Islet of Langerhans (tissue), 1 donor: Measurements from ENCODE around the gene ZNF678.
"Not testable (repeated sequence)": the region's sequence is repeated elsewhere in the genome, so short reads cannot be mapped to it uniquely, and the experiment has no call there.

Source experiments
- FAIRE-seq: peaks from one replicate; lab custom pipeline; 2011; peaks lifted over from hg19 to GRCh38; lab: Jason Lieb, UNC

Gene ZNF678

GRCh38 chr1:227604446-227604845, 41.1 kb downstream of the ZNF678 start:
- FAIRE-seq, result no peak

GRCh38 chr1:227606271-227606670, 42.9 kb downstream of the ZNF678 start:
- not testable (repeated sequence) for FAIRE-seq

DNA sequence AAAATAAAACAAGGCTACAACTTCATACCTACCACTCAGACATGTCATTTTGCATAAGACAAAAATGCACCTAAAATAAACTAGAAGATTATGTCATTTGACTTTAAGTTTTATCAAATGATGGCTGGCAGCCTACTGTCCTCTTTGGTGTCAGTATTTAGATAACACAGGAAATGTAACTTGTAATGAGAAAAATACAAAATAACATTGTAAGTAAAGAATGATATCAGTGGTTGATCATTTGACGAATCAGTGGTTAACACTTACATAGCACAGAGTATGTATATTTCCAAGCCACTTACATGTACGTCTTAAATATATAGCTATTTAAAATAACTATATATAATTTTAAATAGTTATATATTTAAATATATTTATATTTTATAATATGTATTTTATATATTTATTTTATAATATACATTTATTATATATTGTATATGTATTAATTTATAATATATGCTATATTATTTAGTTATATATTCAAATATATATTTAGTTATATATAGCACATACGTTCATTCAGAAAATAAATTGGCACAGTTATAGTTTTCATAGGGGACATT, 44.1 kb downstream of the ZNF678 start:
- no peak for FAIRE-seq

DNA sequence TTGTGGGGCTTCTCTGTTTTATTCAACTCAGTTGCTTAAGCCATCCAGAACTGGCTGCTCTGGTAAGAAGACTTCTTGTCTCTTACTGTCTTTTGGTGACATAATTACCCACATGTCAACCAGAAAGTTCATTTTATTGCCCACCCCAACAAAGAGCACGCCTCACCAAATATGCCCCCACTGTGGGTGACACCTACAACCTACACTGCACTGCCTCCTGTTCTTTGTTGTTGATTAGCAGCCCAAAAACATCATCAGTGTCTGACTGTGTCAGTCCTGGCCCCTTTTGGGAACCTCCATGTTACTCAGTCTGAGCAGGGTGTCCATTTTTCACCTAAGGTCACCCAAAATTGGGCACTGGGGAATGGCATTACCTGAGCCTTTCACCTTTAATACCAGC, 49.3 kb downstream of the ZNF678 start:
- FAIRE-seq, result no peak

DNA sequence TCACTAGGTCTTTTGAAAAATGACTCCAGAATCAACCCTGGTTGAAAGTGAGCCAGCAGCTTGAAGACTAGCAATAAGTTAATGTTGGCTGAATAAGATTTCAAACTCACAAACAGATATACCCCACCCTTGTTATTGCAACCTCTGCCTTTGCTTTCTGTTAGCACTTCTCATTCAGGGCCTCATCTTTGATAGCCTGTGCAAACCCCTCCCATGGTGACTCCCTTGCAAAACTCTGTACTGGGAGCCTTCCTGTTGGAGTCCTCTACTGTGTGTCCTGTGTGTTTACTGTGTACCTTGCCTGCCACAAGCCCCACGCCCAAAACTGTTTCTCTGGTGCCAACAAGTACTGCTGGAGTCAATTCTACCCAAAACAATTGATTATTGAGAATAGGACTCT, 50.2 kb downstream of the ZNF678 start:
- FAIRE-seq, result no peak

DNA sequence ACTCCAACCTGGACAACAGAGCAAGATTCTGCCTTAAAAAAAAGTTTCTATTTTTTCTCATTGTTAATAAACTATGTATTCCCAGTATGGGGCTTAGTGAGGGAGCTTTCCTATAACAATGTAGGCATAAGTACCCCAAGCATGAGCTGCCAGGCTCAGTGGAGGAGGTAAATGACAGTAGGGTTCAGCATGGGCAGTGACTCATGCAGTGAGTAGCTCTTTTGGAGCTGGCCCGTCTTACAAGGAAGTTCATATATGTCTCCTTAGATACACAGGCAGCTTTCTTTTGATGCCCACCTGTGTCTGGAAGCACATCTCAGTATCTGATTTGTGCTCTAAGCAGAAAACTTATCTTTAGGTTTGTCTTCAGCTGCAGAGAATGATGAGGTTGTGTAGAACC, 57.9 kb downstream of the ZNF678 start:
- FAIRE-seq, result no peak

DNA sequence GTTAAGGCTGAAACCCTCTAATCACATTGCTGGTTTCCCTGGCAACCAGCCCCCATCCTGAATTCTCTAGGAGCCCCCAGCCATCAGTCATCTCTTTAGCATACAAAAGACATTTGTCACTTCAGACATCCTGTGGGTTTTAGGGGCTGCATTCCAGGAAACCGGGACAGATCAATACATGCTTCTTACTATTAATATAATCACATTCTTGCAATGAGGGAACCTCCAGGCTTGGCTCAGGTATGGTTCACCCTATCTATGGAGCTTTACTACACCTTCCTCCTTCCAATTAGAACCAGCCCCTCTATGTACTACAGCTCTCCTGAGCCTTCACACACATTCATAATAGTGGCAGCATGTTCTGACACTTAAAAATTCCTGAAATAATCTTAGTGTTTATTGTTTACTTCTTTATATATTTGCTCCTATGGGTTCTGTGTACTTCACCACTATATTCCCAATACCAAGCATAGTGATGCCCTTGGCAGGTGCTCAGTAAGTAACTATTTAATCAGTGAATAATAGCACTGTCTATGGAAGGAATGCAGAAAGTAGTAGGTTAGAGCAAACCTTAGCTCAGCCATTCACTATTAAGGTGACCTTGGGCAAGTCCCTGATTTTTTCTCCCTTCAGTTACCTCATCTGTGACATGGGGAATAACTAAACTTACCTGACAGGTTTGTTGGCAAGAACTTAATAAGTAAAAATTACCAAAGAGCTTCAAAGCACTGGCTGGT, 59.6 kb downstream of the ZNF678 start:
- FAIRE-seq, result no peak

DNA sequence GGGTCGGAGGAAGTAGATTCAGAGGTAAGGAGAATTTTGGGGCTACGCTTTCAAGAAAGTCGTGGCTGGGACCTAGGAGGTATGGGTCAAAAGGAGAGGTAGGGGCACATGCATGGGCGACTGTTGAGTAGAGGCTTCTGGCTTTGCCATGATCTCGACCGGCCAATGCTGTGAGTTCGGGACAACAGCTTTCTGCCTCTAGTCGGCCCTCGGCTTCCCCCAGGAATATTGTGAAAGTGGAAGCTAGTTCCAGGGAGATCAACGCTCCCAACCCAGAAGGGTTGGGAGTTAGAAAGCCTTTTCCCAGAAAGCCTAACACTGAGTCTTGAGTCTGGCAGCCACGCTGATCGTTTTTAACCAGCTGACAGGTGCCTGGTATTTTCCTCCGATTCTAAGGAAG, 69.0 kb downstream of the ZNF678 start:
- FAIRE-seq, result no peak

GRCh38 chr1:227635596-227635995, 72.2 kb downstream of the ZNF678 start:
- no peak for FAIRE-seq

GRCh38 chr1:227654431-227654830, 91.1 kb downstream of the ZNF678 start:
- FAIRE-seq, result peak; percentile 13

- no peak for FAIRE-seq
Observed at GRCh38 chr1:227654858-227655752, 91.7 kb downstream of the ZNF678 start.

DNA sequence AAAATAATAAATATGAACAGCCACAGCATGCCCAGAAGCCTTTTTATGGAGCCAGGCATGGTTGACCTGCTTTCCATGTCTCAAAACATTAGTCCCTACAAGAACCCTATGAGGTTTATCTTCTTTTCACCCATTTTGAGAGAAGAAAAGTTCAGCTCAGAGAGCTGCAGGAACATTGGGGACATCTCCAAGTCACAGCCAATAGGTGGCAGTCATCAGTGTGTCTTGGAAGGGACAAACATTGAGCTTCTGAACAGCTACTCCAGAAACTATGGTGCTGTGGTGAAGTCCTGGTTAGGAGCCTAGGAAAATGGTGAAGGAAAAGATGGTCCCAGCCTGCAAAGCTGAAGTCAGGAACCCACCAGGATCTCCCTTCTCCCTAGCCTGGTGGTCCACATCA, 98.1 kb downstream of the ZNF678 start:
- no peak for FAIRE-seq

GRCh38 chr1:227662933-227663332, 99.6 kb downstream of the ZNF678 start:
- FAIRE-seq, result no peak

- FAIRE-seq, result no peak
Observed at GRCh38 chr1:227666286-227666685, 102.9 kb downstream of the ZNF678 start.

DNA sequence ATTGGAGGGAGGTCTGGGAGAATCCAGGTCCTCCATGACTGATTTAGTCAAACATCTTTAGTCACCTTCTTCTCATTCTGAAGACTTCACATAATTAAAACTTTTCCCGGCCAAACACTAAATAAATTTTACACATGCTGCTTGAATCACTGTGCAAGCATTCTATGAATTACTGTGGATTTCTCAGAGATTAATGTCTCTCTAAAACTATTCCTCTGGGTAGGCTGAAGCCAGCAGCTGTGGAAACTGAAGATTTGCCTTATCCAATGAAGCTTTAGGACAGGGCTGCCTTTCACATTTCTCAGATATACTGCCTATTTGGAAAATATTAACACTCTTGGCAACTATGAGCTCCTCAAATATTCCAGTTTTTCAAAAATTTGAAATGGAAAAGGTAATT, 110.1 kb downstream of the ZNF678 start:
- FAIRE-seq, result no peak

- no peak for FAIRE-seq
Observed at GRCh38 chr1:227685807-227686206, 122.5 kb downstream of the ZNF678 start.

GRCh38 chr1:227697321-227697864, 134.0 kb downstream of the ZNF678 start:
- FAIRE-seq, result no peak

DNA sequence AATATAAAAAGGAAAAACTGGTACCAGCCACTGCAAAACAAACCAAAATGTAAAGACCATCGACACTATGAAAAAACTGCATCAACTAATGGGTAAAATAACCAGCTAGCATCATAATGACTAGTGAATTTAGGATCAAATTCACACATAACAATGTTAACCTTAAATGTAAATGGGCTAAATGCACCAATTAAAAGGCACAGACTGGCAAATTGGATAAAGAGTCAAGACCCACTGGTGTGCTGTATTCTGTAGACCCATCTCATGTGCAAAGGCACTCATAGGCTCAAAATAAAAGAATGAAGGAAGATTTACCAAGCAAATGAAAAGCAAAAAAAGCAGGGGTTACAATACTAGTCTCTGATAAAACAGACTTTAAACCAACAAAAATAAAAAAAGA, 138.3 kb downstream of the ZNF678 start:
- FAIRE-seq, result not testable (repeated sequence)

DNA sequence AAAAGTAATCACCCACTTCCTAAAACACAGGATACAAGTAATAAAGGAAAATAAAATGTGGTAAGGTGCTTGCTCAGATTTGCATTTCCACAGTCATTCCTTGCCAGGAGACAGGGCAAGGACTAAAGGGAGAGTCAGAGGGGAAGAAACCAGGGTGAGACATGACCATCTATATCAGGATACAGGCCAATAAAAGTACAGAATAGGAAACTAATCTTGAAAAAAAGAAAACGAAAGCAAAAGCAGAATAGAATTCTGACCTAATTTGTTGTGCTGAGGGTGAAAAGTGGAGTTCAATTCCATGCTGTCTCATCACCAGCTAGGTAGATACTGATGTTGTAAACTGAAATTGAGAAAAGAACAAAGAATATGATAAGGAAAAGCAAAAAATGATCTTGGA, 144.5 kb downstream of the ZNF678 start:
- FAIRE-seq, result no peak

DNA sequence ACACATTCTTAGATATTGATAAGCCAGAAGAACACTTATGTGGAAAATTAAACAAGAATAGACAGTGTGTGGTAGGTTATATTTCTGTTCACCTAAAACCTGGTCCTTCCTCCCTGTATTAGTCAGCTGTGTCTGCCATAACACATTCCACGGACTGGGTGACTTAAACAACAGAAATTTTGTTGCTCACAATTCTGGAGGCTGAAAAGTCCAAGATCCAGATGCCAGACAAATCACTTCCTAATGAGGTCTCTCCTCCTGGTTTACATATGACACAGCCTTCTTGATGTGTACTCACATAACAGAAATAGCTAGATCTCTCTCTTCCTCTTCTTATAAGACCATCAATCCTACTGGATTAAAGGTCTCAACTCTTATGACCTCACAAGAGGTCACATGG, 146.1 kb downstream of the ZNF678 start:
- no peak for FAIRE-seq

DNA sequence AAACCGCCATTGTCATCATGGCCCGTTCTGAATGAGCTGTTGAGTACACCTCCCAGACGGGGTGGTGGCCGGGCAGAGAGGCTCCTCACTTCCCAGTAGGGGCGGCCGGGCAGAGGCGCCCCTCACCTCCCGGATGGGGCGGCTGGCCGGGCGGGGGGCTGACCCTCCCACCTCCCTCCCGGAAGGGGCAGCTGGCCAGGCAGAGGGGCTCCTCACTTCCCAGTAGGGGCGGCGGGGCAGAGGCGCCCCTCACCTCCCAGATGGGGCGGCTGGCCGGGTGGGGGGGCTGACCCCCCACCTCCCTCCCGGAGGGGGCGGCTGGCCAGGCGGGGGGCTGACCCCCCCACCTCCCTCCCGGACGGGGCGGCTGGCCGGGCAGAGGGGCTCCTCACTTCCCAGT, 147.1 kb downstream of the ZNF678 start:
- not testable (repeated sequence) for FAIRE-seq

DNA sequence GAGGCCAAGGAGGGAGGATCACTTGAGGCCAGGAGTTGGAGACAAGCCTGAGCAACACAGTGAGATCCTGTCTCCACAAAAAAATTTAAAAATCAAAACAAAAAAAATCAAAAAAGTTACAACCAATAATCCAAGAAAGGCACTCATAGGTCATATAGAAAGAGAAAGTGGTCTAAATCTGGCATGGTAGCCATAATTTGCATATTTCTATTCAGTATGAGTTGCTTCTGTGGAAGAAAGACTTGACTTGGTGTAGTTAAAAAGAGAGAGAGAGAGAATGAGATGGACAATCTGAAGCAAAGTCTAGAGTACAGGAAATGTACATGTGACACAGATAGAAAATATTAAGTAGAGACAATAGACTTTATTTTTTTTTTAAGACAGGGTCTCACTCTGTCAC, 149.3 kb downstream of the ZNF678 start:
- no peak for FAIRE-seq

DNA sequence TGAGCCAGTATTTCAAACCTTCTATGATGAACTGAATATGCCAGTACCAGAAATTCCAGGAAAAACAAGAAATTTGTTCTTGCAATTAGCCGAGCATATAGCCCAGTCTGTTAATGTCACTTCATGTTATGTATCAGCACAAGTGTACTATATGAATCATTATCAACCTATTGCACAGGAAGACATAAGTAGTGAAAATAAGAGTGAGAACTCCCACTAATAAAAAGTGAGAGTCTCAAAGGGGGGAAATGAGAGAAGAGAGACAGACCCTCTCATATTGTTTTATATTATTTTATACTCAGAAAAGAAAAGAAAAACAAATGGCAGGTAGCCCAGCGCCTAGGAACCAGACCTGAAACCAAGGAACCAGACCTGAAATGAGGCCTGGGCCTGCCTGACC, 155.6 kb downstream of the ZNF678 start:
- FAIRE-seq, result no peak
